Cardiac fibroblast (primary cell): Measurements from ENCODE around the gene XPNPEP2.

ENCODE experiments used
- DNase-seq, 2 donors: peaks; one replicate each; pipeline versions ENCODE4 v3.0.0 to v3.0.0-alpha.2; 2010; ENCODE audit warnings: low read depth in 2 of 2
- H3K4me3 ChIP-seq, 2 donors: replicated peaks in 1 of 2; 1 replicate in 1 of 2; 2 replicates in 1 of 2; pipeline ENCODE4 v1.5.1; 2011; ENCODE audit warnings: low read depth in 2 of 2, low read length in 2 of 2, mild to moderate bottlenecking in 2 of 2, moderate library complexity in 1 of 2
- TF ChIP-seq, protein P1 (sequence below): IDR thresholded peaks from one replicate; pipeline ENCODE4 v1.5.1; 2011; ENCODE audit warnings: low read depth, mild to moderate bottlenecking, low read length, inconsistent platforms

Gene XPNPEP2

DNA sequence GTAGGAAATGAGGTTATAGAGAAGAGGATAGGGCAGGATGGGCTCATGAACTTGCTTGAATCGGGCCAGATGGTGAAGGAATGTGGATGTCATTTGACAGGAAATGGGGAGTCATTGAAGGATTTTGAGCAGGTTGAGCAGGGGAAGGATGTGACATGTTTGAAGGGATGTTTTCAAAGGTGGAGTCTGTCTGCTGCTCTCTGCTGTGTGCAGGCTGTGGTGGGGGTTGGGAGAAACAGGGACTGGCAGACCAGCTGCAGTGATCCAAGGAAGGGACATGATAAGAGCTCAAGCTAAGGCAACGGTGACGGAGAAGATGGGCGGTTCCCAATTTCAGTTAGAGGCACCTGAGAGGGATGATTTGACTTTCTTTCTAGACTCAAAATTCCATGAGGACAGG lies 14.0 kb upstream of the XPNPEP2 start:
- TF ChIP-seq, protein P1, sequence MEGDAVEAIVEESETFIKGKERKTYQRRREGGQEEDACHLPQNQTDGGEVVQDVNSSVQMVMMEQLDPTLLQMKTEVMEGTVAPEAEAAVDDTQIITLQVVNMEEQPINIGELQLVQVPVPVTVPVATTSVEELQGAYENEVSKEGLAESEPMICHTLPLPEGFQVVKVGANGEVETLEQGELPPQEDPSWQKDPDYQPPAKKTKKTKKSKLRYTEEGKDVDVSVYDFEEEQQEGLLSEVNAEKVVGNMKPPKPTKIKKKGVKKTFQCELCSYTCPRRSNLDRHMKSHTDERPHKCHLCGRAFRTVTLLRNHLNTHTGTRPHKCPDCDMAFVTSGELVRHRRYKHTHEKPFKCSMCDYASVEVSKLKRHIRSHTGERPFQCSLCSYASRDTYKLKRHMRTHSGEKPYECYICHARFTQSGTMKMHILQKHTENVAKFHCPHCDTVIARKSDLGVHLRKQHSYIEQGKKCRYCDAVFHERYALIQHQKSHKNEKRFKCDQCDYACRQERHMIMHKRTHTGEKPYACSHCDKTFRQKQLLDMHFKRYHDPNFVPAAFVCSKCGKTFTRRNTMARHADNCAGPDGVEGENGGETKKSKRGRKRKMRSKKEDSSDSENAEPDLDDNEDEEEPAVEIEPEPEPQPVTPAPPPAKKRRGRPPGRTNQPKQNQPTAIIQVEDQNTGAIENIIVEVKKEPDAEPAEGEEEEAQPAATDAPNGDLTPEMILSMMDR = no peak
- no peak overlapping the region for H3K4me3 ChIP-seq
- DNase-seq = no peak

DNA sequence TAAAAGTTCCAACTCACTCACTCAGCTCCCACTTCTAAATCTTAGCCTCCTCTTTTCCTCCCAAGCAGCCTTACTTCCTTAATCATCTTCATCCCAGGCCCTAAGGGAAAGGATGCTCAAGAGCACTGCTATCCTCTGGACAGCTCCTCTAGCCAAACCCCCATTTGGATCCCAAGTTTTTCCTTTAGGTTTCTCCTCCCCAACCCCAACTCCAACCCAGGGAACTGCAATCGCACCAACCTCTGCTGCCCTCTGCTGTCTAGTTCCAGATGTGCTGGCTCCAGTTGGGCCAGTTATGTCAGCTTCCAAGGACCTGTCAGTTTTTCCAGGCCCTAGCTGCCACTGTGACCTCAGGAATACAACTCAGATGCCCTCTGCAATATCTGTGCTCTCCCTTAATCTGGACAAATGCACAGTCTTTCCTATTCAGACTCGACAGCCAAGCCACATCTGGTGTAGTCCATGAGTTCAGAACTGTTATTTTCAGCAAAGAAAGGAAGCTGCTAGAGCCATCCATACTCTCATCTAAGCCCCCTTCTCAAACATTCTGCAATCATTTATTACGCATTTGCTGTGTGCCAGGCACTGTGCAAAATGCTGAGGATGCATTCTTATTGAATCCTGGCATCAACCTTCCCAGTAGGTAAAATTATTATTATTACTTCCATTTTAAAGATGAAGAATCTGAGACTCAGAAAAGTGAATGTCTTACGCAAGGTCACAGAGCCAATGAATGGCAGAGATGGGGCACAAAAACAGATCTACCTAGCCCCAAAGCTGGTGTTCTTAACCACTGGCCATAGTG lies 12.3 kb upstream of the XPNPEP2 start:
- TF ChIP-seq, protein P1 = peak; percentile 78
- DNase-seq = peak; percentile 71 to 75
- no peak overlapping the region for H3K4me3 ChIP-seq

DNA sequence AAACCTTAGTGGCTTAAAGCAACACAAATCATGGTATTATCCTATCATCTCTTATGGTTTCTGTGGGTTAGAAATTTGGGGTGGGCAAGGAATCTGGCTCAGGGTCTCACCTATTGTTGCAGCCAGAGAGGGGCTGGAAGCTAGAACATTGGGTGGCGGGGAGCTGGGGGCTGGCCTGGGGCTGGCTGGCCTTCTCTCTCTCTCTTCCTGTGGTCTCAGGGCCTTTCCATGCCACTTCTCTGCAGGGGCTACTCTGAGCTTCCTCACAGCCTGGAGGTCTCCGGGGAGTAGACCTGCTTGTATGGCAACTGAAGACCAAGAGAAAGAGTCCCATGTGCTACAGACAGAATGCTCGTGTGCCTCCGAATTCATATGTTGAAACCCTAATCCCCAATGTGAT lies 10.7 kb upstream of the XPNPEP2 start:
- DNase-seq = no peak
- TF ChIP-seq, protein P1 = no peak
- H3K4me3 ChIP-seq = no peak overlapping the region

DNA sequence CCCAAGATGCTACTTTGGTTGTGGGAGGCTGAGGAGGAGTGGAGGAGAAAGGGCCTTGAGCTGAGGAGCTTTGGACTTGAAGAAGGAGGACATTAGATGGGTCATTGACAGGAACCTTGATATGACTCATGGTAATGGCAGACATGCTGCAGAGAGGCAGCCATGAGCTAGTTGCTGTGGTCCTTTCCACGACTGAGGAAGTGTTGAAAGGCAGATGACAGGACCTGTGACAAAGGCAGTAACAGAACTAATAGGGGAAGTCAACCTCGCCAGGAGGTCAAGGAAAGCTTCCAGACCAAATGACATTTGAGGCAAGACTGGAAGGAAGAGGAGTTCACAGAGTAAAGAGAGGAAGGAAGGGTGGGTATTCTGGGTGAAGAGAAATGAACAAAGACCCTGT lies 7.6 kb upstream of the XPNPEP2 start:
- H3K4me3 ChIP-seq = no peak overlapping the region
- no peak for DNase-seq
- TF ChIP-seq, protein P1 = no peak

DNA sequence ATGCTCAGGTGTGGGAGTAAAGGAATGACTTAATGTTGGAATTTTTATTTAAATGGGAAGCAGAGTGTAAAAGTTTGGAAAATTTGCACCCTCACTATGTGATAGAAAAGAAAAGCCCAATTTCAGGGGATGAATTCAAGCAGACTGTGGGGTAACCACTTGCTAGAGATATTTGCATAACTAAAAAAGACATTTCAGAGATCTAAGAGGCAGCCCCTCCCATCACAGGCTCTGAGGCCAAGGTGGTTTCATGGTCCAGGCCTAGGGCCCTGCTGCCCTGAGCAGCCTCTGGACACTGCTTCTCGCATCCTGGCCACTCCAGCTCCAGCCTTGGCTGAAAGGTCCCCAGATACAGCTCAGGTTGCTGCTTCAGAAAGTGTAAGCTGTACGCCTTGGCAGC lies 5.9 kb upstream of the XPNPEP2 start:
- TF ChIP-seq, protein P1 = no peak

DNA sequence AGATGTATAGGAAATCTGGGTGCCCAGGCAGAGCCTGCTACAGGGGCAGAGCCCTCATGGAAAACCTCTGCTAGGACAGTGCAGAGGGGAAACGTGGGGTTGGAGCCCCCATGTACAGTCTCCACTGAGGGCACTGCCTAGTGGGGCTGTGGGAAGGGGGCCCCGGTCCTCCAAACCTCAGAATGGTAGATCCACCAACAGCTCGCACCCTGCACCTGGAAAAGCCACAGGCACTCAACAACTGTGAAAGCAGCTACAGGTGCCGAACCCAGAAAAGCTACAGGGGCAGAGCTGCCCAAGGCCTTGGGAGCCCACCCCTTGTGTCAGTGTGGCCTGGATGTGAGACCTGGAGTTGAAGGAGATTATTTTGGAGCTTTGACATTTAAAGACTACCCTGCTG lies 5.4 kb upstream of the XPNPEP2 start:
- TF ChIP-seq, protein P1 = no peak
- no peak overlapping the region for H3K4me3 ChIP-seq
- DNase-seq = no peak

More for the DNA sequence above, 5.9 kb upstream of the XPNPEP2 start:
- H3K4me3 ChIP-seq = no peak overlapping the region
- DNase-seq = no peak
